IMR-90 (cell line): Measurements from ENCODE around the gene IFIT1.

ENCODE experiments used
- BHLHE40 ChIP-seq: fragments of 150-350 bp; IDR thresholded peaks from 2 replicates; pipeline ENCODE4 v1.6.1; 2016; ENCODE audit warnings: mild to moderate bottlenecking, low read depth, low read length
- CHD1 ChIP-seq: IDR thresholded peaks from 2 replicates; pipeline ENCODE4 v1.6.1; 2012; ENCODE audit warnings: low read depth, low read length, improper control_type of control experiment
- MAZ ChIP-seq: IDR thresholded peaks from 2 replicates; pipeline ENCODE4 v1.6.1; 2012; ENCODE audit warnings: low read depth, mild to moderate bottlenecking, low read length, improper control_type of control experiment, moderate library complexity, borderline replicate concordance
- POLR2A ChIP-seq: IDR thresholded peaks from 2 replicates; pipeline ENCODE4 v1.6.1; 2012; ENCODE audit warnings: mild to moderate bottlenecking, low read depth, low read length
- RAD21 ChIP-seq: IDR thresholded peaks from 2 replicates; pipeline ENCODE4 v1.6.1; 2012; ENCODE audit warnings: low read length, improper control_type of control experiment
- RFX5 ChIP-seq: IDR thresholded peaks from 2 replicates; pipeline ENCODE4 v1.8.0; 2012; ENCODE audit warnings: low read depth, mild to moderate bottlenecking, low read length, moderate library complexity
- SMC3 ChIP-seq: fragments of 150-350 bp; IDR thresholded peaks from 2 replicates; pipeline ENCODE4 v1.6.1; 2016; ENCODE audit warnings: low read depth, mild to moderate bottlenecking, antibody characterized with exemption, low read length, moderate library complexity
- TF ChIP-seq, protein P1 (sequence below): conservative IDR thresholded peaks from 2 replicates; pipeline ENCODE4 v1.5.1; 2012; ENCODE audit warnings: mild to moderate bottlenecking, low read depth, low read length, improper control_type of control experiment
- TF ChIP-seq, protein P2 (sequence below): fragments of 150-350 bp; IDR thresholded peaks from 2 replicates; pipeline ENCODE4 v1.6.1; 2017; ENCODE audit warnings: mild to moderate bottlenecking, antibody characterized with exemption, low read length, low read depth
- TF ChIP-seq, protein P3 (sequence below): fragments of 150-350 bp; IDR thresholded peaks from 2 replicates; pipeline ENCODE4 v1.6.1; 2016; ENCODE audit warnings: low read depth, mild to moderate bottlenecking, low read length, moderate library complexity, borderline replicate concordance

DNA sequence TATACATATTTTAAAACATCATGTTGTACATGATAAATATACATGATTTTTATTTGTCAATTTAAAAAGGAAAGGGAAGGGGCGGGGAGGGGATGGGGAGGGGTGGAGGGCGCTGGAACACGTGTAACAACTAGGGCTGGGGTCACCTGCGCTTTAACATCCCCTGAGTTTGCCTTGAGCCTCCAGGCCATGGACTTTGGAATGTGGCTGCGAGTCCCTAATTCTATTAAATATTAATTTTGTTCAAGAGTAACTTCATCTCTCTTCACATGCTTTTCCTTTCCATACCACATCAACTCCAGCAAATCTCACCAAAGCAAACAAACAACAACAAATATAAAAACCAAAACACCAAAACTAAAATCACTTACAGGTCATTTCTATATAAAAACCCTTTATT is 32.6 kb downstream of the IFIT1 start:
- TF ChIP-seq, protein P1, sequence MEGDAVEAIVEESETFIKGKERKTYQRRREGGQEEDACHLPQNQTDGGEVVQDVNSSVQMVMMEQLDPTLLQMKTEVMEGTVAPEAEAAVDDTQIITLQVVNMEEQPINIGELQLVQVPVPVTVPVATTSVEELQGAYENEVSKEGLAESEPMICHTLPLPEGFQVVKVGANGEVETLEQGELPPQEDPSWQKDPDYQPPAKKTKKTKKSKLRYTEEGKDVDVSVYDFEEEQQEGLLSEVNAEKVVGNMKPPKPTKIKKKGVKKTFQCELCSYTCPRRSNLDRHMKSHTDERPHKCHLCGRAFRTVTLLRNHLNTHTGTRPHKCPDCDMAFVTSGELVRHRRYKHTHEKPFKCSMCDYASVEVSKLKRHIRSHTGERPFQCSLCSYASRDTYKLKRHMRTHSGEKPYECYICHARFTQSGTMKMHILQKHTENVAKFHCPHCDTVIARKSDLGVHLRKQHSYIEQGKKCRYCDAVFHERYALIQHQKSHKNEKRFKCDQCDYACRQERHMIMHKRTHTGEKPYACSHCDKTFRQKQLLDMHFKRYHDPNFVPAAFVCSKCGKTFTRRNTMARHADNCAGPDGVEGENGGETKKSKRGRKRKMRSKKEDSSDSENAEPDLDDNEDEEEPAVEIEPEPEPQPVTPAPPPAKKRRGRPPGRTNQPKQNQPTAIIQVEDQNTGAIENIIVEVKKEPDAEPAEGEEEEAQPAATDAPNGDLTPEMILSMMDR: no peak
- TF ChIP-seq POLR2A (no peak), BHLHE40 (no peak), CHD1 (no peak), RFX5 (no peak), SMC3 (no peak), RAD21 (no peak), MAZ (no peak)
- TF ChIP-seq, protein P2, sequence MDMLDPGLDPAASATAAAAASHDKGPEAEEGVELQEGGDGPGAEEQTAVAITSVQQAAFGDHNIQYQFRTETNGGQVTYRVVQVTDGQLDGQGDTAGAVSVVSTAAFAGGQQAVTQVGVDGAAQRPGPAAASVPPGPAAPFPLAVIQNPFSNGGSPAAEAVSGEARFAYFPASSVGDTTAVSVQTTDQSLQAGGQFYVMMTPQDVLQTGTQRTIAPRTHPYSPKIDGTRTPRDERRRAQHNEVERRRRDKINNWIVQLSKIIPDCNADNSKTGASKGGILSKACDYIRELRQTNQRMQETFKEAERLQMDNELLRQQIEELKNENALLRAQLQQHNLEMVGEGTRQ: no peak
- TF ChIP-seq, protein P3, sequence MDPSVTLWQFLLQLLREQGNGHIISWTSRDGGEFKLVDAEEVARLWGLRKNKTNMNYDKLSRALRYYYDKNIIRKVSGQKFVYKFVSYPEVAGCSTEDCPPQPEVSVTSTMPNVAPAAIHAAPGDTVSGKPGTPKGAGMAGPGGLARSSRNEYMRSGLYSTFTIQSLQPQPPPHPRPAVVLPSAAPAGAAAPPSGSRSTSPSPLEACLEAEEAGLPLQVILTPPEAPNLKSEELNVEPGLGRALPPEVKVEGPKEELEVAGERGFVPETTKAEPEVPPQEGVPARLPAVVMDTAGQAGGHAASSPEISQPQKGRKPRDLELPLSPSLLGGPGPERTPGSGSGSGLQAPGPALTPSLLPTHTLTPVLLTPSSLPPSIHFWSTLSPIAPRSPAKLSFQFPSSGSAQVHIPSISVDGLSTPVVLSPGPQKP: no peak
